Mammary epithelial cell (primary cell): ENCODE data around the gene CDK4.

ENCODE experiments used
- CTCF ChIP-seq, 2 donors: IDR thresholded peaks in 1 of 2; conservative IDR thresholded peaks in 1 of 2; 2 replicates each; pipeline ENCODE4 v1.5.1; 2011 to 2012; ENCODE audit warnings: inconsistent platforms in 2 of 2, low read length in 2 of 2, mild to moderate bottlenecking in 2 of 2, control low read depth in 1 of 2, low read depth in 1 of 2; ENCODE audit not compliant: insufficient read depth in 1 of 2; ENCODE audit errors: extremely low read depth in 1 of 2
- EZH2 ChIP-seq: IDR thresholded peaks from 2 replicates; pipeline ENCODE4 v1.6.1; 2012; ENCODE audit warnings: low read length, inconsistent platforms, borderline replicate concordance

- no peak for TF ChIP-seq CTCF (conservative IDR thresholded peaks at IDR 0.05 in 1 of 2, IDR thresholded peaks at IDR 0.05 in 1 of 2; ENCODE audit: extremely low read depth in 1 of 2, insufficient read depth in 1 of 2, low read depth in 1 of 2, low read length in 2 of 2)
- no peak for TF ChIP-seq EZH2
These were observed 43.2 kb upstream of the CDK4 start for GRCh38 chr12:57795354-57795753.
